Measurements from ENCODE around the gene ENHO.

DNA sequence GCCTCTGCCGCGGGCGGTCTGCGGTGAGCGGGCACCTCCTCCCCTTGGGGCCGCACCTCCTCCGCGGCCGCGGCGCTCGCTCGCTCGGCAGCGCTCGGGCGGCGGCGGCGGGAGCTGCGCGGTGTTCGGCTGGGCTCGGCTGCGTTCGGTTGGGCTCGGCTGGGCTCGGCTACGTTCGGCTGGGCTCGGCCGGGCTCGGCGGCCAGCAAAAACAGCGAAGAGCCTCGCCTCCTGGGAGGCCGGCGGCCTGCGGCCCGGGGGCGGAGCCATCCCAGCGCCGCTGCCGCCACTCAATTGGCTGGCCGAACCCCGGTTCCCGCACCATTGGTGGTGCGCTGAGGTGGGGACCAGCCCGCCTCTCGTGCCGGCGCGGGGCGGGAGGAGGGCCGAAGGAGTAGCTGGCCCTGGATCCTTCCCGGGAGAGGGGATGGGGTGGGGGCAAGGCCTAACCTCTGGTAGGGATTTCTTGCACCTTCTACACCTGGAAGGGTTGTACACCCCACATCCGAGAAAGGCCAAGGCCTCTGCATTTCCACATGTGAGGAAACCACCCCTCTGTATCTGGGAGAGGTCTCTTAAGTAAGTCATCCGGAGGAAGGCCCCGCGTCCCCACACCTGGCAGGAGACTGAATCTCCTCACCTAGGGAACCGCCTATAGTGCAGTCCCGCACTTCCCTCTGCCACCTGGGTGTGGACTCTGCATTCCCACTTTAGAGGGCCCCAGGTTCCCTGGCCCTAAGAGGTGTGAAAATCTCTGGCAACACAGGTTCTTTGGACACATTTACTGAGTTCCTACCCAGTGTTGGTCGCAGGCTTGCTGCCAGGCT lies at the start of gene ENHO:
- TF ChIP-seq EZH2phosphoT487 (conservative IDR thresholded peaks at IDR 0.05; ENCODE audit: low read length), result no peak
- TF ChIP-seq, protein P1, sequence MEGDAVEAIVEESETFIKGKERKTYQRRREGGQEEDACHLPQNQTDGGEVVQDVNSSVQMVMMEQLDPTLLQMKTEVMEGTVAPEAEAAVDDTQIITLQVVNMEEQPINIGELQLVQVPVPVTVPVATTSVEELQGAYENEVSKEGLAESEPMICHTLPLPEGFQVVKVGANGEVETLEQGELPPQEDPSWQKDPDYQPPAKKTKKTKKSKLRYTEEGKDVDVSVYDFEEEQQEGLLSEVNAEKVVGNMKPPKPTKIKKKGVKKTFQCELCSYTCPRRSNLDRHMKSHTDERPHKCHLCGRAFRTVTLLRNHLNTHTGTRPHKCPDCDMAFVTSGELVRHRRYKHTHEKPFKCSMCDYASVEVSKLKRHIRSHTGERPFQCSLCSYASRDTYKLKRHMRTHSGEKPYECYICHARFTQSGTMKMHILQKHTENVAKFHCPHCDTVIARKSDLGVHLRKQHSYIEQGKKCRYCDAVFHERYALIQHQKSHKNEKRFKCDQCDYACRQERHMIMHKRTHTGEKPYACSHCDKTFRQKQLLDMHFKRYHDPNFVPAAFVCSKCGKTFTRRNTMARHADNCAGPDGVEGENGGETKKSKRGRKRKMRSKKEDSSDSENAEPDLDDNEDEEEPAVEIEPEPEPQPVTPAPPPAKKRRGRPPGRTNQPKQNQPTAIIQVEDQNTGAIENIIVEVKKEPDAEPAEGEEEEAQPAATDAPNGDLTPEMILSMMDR (IDR thresholded peaks at IDR 0.05; ENCODE audit: insufficient read depth, low read length, poor library complexity, severe bottlenecking), result no peak

Measured in SU-DHL-6 (cell line).